GM19043 (cell line): ENCODE measurements around the gene LIG1.
"Not testable (repeated sequence)": the region's sequence is repeated elsewhere in the genome, so short reads cannot be mapped to it uniquely, and the experiment has no call there.

Experiments used
- ATAC-seq: cut with Tn5 transposase; IDR thresholded peaks from one replicate; pipeline ENCODE4 v1.9.1; 2021; ENCODE audit warnings: low read depth; ENCODE audit not compliant: unreplicated experiment

The LIG1 gene

DNA sequence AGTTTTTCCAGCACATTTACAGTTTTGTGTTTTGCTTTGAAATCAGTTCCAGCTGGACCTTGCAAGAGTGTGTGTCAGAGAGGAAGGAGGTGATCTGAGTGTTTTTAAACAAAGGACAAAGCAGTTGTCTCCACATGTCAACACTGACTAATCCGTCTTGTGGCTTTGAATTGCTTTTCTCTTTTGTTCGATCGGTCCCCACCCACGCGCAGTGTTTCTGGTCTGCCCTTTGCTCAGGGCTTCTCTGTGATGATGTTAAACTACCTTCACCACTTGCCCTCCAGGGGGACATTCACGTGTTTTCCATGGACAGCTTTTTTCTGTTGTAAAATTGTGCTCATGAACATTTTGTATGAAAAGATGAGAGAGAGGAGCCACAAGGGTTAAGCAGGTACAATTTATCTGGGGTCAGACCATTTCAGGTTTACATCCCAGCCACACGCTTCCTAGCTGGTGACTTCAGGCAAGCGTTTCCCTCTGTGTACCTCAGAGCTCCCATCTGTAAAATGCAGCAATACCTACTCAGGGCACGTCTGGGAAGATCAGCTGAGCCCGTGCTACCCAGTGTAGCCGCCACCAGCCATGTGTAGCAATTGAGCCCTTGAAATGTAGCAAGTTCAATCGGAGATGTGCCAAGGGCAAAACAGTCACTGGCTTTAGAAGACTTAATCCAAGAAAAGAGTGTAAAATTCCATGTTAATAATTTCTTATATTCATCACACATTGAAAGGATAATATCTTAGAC is 46.1 kb downstream of the LIG1 start:
- ATAC-seq, result no peak

DNA sequence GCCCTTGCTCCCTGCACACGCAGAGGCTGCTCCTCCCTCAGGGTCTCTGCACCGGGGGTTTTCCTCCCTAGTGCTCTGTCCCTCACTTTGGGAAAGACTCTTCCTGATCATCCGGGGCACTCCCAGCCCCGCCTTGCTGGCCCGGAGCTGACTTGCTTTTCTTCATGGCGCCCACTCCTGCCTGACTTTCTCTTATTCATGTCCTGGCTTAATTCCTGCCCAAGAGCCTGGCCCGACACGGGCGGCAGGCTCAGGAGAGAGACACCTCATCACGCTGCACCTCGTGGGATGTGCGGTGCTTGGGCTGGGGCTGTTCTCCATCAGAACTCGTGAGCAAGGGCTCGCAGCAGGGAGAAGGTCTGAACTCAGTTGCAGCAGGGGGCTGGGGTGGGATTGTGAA is 47.7 kb downstream of the LIG1 start:
- no peak for ATAC-seq

DNA sequence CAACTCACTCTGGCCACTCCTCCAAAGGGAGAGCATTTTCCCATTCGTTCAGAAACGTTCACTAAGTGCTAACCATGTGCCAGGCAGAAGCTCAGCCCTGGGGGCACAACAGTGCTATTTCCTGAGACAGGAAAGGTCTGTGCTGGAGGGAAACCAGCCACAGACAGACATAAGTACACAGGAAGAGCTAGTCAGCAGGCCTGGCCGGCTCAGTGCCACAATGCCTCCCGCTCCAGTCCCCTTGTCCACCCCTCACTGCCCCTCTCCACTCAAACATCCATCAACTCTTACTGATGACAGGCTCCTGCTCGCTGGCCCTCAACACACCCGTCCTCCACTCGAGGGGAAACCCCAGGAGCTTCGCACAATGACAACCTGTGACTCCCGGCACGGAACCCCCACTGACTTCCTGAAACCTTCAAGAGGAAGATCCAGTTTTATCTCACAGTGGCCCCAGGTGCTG is 48.2 kb downstream of the LIG1 start:
- no peak for ATAC-seq

DNA sequence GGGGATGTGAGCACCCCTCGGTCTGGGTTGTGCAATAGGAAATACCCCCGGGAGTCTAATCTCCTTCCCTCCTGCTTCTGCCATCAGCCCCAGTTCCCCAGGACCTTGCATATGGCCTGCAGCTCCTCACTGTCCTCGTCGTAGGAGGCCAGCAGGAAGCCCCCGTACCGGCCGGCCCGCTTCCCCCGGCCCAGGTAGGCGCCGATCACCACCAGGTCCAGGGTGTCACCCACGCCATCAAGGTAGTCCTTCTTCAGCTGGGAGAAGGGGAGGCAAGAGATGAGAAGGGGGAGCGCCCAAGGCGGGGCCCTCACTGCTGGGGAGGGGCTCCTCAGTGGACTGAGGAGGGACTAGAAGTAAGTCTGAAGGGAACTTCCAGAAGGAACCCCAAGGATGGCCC is 49.1 kb downstream of the LIG1 start:
- no peak for ATAC-seq

DNA sequence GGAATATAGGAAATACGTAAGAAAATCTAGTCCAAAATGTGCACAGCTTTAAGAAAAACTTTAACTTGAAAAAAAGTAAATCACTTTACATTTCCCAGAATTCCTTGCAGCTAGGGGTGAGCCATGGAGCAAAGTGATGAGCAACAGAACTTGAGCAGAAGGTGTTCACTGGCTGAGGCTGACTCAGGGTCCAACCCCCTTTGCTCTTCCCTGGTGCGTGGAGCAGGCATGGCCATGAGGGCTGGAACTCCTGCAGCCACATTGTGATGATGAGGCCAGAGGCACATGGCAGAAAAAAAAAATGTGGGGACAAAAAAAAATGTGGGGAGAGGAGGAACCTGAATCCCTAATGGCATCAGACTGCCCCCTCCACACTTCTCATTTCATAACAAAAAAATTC is 49.6 kb downstream of the LIG1 start:
- no peak for ATAC-seq

DNA sequence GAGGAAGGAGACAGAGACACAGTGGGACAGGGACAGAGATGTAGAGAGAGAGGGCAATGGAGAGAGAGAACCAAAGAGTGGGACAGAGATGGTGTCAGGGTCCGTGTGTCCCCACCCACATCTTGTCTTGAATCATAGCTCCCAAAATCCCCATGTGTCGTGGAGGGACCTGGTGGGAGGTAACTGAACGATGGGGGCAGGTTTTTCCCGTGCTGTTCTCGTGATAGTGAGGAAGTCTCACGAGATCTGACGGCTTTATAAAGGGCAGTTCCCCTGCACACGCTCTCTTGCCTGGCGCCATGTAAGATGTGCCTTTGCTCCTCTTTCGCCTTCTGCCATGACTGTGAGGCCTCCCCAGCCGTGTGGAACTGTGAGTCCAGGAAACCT is 52.0 kb downstream of the LIG1 start:
- no peak for ATAC-seq

DNA sequence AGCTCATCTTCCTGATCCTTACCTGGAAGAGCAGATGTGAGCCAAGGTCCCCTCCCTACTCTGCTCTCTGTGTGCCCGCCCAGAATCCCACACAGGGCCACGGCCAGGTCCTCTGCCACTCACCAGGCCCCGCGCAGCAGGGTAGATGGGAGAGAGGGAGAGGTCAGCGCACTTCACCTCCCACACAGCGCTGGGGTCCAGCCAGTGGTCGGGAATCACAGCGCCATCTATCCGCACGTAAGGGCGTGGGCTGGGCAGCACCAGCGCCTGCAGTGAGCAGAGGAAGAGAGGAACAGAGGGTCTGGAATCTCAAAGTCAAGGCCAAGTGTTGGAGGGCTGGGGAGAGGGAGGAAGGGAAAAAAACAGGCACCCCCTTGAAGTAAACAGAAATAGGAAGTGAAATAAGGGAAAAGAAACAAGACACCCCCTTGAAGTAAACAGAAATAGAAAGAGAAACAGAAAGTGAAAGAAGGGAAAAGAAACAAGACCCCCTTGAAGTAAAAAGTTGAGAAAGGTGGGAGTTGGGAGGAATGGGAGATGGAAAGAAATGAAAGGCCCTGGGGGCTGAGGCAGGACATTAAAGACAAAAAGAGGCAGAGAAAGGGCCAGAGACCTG is 52.5 kb downstream of the LIG1 start:
- no peak for ATAC-seq

DNA sequence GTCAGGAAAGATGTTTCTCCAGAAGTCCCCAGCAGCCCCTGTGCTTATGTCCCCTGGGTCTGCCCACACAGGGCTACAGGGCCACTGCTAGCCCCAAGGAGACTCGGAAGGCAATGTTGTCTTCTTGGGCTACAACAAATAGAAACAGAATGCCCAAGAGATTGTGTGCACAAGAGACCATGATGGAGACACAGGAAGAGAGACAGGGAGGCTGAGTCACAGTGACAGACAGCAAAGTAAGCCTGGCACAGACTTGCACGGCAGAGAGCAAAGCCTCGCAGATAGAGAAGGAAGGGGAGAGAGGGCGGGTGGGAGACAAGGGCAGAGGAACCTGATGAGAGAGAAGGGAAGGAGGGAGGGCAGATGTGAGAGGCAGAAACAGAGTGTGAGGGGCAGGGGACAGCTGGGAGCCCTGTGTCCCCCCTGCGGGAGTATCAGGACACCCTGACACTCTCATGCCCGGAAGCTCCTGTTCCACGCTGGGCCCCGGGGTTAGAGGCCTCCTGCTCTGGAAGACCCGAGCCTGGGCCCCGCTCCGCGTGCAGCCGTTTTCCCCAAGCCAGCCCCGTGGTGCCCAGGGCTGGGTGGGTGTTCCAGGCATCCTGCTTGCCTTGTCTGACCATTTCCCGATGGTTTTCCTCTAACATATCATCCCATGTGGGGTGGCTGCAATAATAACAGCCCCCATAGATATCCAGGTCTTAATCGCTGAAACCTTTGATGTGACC is 56.8 kb downstream of the LIG1 start:
- no peak for ATAC-seq

DNA sequence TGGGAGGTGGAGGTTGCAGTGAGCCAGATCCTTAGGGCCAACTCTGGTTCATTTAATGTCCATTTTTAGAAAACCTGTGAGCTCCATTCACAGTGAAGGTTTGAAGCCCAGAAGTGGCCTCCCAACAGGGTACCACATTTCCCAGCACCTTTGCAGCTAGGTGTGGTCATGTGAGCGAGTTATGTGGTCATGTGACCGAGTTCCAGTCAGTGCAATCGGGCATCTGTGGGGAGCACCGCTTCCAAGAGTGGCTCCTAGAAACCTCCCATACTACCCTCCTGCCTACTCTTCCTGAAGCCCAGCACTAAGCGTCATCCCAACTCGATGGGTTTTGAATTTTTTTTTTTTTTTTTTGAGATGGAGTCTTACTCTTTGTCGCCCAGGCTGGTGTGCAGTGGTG is 58.9 kb downstream of the LIG1 start:
- ATAC-seq, result no peak

DNA sequence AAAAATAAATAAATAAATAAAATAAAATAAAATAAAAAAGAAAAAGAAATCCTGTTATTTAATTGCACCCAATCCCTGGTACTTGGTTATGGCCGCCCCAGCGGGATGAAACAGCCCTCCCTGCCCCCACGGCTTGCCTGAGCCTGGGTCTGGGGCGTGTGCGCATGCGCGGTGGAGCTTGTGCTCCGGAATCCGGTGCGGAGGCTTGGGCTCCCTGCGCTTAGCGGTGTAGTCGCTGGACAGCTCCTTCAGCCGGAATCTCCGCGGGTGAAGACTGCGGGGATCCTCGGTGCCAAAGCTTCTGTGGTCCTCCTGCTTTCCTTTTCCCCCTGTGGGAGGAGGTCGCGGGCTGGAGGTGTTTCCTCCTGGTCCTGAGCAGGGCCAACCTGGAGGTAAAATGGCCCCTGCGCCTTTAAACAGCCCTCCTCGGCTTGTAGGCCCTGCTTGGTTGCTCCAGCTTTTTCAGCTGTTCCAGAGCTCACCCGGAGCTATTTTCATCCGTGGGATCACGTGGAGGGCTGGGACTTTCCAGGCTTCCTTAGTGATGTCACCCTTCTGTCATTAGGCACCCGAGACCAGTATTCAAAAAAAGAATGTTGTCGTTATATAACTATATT is 59.7 kb downstream of the LIG1 start, which contains the start of gene PLA2G4C:
Gene PLA2G4C, minus strand, starts transcription at position 468 of the 617 bp plus-strand sequence. CDS start 4,288 bp downstream, outside the sequence.
- no peak for ATAC-seq

DNA sequence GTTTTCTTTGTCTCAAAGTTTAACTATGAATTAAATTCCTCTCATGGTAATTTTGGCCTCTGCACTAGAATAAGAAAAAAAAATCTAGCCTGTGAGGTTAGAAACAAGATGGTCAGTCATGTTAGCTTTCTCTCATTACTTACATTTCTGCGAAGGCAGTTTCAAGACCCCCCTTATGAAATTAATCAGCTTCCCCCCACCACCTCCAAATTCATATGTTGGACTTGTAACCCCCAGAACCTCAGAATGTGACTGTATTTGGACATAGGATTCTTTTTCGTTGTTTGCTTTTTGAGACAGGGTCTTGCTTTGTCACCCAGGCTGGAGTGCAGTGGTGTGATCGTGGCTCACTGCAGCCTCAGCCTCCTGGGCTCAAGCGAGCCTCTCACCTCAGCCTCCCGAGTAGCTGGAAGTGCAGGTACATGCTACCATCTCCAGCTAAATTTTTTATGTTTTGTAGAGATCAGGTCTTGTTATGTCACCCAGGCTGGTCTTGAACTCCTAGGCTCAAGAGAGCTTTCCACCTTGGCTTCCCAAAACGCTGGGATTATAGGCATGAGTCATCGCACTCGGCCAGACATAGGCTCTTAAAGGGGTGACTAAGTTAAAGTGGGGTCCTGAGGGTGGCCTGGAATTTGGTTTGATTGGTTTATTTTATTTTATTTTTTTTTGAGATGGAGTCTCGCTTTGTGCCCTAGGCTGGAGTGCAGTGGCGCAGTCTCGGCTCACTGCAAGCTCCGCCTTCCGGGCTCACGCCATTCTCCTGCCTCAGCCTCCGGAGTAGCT is 61.0 kb downstream of the LIG1 start:
- no peak for ATAC-seq

DNA sequence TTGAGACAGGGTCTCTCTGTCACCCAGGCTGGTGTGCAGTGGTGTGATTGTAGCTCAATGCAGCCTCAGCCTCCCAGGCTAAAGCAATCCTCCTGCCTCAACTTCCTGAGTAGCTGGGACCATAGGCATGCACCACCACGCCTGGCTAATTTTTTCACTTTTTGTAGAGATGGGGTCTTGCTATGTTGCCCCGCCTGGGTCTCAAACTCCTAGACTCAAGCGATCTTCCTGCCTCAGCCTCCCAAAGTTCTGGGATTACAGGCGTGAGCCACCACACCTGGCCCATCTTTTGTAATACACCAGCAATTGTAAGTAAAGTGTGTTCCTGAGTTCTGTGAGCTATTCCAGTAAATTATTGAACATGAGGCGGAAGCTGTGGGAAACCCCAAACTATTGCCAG is 66.2 kb downstream of the LIG1 start:
- ATAC-seq, result no peak

DNA sequence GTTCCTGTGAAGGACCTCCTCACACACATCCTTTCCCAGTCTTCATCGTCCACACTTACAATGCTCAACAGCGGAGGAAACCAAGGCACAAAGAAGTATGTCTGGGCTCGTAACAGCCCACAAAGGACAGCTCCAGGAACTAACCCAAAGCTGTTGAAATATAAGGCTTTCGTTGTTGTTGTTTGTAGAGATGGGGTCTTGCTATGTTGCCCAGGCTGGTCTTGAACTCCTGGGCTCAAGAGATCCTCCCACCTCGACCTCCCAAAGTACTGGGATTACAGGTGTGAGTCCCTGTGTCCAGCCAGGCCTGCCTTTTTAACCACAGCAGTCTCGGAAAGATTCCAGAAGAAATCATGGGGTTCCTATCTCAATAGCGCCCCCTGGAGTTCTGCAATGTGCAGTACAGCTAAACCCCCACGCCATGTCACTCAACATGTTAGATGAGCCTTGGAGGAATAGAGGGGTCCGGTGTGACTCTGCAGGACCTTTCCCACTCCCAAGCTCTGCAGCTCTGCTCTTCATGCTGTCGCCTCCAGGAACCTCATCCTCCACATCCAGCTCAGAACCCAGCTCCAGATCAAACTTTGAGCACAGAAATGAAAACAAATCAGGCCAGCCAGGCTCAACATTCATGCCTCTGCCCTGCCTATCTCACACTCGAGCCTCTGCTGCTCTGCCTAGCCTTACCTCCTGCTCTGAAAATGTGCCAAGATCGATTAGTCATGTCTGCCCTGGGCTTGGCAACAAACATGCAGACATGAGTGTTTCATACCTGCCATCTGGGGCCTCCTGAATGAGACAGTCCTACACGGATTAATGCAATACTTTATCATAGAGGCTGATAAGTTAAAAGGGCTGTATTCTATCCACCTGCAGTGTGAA is 67.0 kb downstream of the LIG1 start:
- no peak for ATAC-seq

DNA sequence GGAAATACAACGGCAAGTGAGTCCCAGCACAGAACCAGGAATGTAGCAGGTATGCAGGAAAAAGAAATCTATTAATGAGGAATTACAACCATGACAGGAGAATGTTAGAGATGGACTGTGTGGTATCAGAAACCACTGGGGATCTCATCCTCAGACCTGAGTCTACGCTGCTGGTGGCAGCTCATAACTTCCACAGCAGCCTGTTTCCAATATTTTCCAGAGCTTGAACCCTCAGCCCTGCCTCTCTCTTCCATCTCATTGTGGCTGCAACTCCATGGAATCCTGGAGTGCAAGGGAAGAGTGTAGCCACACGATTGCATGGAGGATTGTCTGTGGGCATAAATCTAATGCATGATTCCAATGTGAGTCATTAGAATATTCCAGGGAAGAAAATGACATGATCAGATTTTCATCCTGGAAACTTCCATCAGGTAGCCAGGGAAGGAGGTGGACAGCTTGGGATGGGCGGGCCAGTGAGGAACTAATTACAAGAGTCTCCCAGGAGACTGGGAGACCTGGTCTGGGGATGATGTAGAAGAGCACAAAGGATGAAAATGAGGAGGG is 74.5 kb downstream of the LIG1 start:
- ATAC-seq, result no peak

DNA sequence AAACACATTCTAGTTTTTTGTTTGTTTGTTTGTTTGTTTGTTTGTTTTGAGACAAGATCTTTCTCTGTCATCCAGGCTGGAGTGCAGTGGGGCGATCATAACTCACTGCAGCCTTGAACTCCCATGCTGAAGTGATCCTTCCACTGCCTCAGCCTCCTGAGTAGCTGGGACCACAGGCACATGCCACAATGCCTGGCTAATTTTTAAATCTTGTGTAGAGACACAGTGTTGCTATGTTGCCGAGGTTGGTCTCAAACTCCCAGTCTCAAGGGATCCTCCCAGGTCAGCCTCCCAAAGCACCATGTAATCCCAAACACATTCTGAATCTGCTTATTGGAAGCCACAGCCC is 75.3 kb downstream of the LIG1 start:
- ATAC-seq, result no peak

DNA sequence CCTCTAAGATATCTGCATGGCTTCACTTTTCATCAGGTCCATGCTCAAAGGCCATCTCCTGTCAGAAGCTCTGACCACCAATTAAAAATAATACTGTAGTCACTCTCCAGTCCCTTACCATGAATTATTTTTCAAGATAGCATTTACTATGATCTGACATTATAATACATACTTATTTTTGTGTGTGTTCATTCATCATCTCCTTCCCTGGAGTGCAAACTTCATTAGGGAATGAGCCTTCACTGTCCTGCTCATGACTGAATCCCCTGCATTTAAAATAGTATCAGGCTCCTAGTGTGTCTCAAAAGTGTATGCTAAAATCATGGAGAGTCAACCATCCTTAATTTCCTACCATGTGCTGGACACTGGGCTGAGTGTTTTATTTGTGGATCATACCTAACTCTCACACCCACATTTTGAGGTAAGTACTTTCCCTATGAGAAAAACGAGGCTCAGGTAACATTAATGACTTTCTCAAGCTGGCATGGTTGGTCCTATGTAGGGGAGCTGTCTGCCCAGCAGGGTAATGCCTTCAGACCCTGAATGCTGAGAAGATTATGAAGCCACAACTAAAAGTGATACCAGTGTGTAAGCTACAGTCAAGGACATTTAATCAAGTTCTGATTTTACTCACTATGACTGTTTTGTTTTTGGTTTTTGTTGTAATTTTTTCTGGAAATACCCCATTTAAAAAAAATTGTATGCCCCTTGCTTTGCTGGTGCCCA is 75.9 kb downstream of the LIG1 start:
- ATAC-seq, result no peak

DNA sequence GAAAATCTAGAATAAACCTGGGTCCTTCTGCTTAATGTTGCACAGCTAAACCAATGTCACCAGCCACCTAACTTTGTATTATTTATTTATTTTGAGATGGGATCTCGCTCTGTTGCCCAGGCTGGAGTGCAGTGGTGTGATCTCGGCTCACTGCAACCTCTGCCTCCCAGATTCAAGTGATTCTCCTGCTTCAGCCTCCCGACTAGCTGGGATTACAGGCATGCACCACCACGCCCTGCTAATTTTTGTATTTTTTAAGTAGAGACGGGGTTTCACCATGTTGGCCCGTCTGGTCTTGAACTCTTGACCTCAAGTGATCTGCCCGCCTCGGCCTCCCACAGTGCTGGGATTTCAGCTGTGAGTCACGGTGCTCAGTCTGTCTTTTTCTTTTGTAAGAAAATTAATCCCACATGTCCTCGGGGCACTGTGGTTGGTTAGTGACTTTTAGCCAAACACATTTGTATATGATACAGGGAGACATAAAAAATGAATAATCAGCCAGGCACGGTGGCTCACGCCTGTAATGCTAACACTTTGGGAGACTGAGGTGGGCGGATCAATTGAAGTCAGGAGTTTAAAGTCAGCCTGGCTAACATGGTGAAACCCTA is 78.9 kb downstream of the LIG1 start:
- not testable (repeated sequence) for ATAC-seq

DNA sequence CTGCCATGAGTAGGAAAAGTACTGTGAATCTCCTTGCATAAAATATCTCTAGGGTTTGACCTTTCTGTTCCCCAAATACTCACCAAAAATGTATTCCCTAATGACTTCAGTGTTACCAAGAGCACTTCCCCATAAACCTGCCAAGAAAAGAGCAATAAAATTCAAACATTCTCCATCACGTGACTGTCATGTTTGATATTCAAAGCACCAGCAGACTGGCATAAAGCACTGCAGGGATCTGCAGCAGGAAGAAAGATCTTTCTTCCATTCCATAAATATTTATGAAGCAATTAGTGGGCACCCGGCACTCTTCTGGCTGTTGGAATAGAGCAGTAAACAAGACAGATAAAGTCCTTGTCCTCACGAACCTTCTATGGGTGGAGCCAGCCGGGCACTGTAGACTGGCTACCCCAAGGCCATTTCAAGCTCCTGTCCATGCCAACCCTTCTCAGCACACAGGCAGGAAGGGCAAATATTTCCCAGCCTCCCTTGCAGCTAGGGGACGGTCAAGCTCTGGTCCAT is 79.8 kb downstream of the LIG1 start:
- no peak for ATAC-seq
